ENCODE measurements around the gene POMP.
"Not testable (repeated sequence)": the region's sequence is repeated elsewhere in the genome, so short reads cannot be mapped to it uniquely, and the experiment has no call there.

POMP gene

GRCh38 chr13:28636677-28637317 is 22.1 kb upstream of the POMP start:
- H3K27ac ChIP-seq, result no peak overlapping the region
- peak; percentile 55 for DNase-seq (ENCODE audit: low read depth, low spot score)

- no peak overlapping the region for H3K27ac ChIP-seq
- DNase-seq (ENCODE audit: low read depth, low spot score), result no peak
Observed at GRCh38 chr13:28637714-28638355, 21.1 kb upstream of the POMP start.

DNA sequence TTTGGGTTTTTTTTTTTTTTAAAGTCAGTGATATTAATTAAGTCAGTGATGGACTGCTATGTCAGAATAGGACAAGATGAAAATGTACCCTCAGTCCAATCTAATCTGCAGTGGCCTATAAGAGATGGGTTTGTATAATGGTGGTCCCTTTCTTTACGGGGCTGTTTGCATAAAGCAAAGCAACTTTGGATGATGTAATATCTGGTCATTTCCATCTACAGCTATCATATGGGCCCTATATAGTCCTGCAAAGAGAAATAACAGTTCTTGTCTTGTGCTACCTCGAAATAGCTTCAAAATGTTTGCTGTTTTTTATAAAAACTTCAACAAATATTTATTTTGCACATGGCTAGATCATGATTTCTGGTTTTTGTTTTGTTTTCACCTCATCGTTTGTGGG is 20.2 kb upstream of the POMP start:
- DNase-seq (ENCODE audit: low read depth, low spot score), result no peak
- H3K27ac ChIP-seq, result no peak overlapping the region

GRCh38 chr13:28640861-28641599 is 17.9 kb upstream of the POMP start:
- no peak for DNase-seq (ENCODE audit: low read depth, low spot score)
- H3K27ac ChIP-seq, result no peak overlapping the region

DNA sequence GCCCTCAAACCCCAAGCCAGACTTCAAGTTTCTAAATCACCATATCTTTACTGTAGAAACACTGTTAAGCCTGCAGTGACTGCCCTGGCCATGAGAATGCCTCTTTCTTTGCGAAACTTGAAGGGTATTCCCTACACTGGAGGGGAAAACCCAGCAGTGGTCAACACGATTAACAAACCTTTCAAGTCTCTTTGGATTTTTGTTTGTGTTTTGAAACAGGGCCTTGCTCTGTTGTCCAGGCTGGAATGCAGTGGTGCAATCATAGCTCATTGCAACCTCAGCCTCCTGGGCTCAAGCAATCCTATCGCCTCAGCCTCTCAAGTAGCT is 17.4 kb upstream of the POMP start:
- H3K27ac ChIP-seq, result no peak overlapping the region
- DNase-seq (ENCODE audit: low read depth, low spot score), result no peak

DNA sequence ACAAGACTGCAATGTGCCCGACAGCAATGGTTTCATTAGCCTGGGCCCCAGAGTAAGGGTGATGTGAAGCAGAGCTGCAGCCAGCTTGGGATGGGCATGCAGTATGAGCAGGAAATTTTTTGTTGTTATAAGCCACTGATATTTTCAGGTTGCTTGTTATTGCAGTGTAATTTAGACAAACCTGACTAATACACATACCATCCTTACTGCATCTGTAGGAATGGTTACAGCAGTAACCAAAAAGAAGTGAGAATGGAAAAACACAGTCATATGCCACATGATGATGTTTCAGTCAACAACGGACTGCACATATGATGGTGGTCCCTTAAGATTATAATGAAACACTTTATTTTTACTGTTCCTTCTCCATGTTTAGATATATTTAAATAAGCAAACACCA is 8.6 kb upstream of the POMP start:
- DNase-seq (ENCODE audit: low read depth, low spot score), result no peak

GRCh38 chr13:28651810-28652401 is 7.0 kb upstream of the POMP start:
- DNase-seq (ENCODE audit: low read depth, low spot score), result no peak
- no peak overlapping the region for H3K27ac ChIP-seq

More for the DNA sequence above, 8.6 kb upstream of the POMP start:
- H3K27ac ChIP-seq, result no peak overlapping the region

- no peak overlapping the region for H3K27ac ChIP-seq
- no peak for DNase-seq (ENCODE audit: low read depth, low spot score)
Observed at GRCh38 chr13:28653111-28653510, 5.8 kb upstream of the POMP start.

- no peak overlapping the region for H3K27ac ChIP-seq
- DNase-seq (ENCODE audit: low read depth, low spot score), result no peak
Observed at GRCh38 chr13:28654276-28654675, 4.7 kb upstream of the POMP start.

DNA sequence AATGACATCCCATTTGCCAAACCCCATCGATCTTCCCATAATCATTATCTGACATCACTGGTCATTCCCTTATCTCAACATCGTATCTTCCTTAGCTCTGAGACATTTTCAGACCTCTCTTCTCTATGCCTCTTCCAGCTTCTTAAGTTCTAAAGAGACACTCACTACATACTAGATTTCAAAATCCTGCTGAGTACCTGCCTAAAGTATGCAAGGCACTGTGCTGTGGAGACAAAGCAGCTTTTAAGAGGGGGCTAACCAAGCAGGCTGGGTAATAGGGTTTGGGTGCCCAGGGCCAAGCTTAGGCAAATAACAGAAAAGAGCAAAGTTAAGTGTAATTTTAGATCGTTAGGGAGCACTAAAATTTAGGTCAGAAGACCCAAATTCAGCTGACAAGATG is 3.4 kb upstream of the POMP start:
- no peak overlapping the region for H3K27ac ChIP-seq
- no peak for DNase-seq (ENCODE audit: low read depth, low spot score)

- no peak for DNase-seq (ENCODE audit: low read depth, low spot score)
- peak overlapping the region; percentile 74 for H3K27ac ChIP-seq
Observed at GRCh38 chr13:28657784-28658538, 969 bp upstream of the POMP start.

- DNase-seq (ENCODE audit: low read depth, low spot score), result no peak
- peak overlapping the region; percentile 74 for H3K27ac ChIP-seq
Observed at GRCh38 chr13:28658539-28658795, 463 bp upstream of the POMP start.

DNA sequence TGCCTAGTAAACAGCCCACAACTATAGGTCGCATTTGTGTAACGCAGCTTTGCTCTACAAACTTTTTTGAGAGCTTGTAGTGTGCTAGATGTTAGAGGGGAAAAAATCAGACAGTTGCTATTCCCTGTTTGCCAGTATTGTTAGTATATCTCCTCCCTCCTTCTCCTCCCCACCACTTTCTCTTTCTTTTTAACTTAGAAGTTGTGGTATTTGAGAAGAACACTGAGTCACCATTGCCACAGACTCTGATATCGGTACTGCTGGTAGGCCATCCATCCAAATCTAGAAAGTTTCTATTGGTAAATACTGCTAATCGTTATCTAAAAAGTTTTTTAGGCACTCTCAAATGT is 666 bp downstream of the POMP start:
- no peak for DNase-seq (ENCODE audit: low read depth, low spot score)
- peak overlapping the region; percentile 74 for H3K27ac ChIP-seq

GRCh38 chr13:28666897-28667488 is 8.1 kb downstream of the POMP start:
- DNase-seq (ENCODE audit: low read depth, low spot score), result no peak
- no peak overlapping the region for H3K27ac ChIP-seq

DNA sequence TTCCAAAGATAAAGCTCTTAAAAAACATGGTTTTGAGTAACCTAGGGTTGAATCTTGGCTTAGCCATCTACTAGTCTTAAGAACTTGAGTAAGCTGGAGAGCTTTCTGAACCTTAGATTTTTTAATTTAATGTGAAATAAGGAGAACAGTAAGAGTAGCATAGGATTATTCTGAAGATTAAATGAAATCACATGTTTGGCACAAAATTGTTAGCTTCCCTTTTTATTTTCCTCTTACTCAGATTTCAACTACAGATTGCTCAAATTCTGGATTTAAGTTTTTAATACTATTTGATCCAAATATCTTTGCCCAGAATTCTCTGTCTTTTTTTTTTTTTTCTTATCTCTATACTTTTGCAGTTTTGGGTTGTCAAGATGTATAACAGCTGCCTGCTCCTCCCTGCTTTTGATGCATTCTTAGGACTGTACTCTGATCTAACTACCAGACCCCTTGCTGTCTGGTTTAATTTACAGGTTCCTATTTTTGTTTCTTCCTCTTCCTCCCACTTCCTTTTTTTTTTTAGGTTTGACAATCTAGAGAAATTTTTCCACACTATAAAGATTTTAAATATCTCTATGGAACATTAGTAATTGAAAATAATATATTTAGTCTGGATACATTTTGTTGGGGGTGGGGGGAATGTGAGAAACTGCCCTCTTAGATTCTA is 12.3 kb downstream of the POMP start:
- no peak overlapping the region for H3K27ac ChIP-seq
- DNase-seq (ENCODE audit: low read depth, low spot score), result no peak

DNA sequence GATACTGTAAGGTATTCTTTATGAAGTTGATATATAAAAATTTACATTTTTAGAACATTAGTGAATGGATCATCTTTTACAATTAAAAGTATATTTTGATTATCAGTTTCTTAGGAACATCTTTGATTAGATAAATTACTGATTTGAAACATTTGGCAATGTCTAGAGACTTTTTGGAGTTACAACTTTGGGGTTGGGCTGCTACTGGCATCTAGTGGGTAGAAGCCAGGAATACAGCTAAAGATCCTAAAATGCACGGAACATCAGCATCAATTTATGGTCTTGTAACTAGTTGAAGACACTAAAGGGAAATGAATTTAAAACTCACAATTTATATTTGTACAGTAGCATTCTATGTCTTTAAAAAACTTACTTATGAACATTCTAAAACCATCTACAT is 19.9 kb downstream of the POMP start:
- no peak for DNase-seq (ENCODE audit: low read depth, low spot score)

DNA sequence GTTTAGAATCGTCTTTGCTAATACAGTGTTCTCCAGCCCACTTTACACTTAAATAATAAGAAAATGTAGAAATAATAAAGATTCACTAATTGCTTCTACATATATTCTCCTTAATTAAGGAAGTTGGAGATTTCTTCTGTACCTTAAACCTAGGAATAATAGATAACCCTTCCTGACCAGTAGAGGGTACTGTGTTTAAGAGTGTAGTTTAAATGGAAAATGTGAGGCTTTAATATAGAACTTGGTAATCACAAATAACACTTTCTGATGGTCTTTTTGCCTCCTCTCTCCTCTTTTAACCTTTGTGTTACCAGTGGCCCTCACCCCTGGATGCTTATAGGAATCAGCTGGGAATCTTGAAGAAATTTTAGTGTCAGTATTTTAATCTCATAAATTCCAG is 20.7 kb downstream of the POMP start:
- DNase-seq (ENCODE audit: low read depth, low spot score), result no peak
- no peak overlapping the region for H3K27ac ChIP-seq

More for the DNA sequence above, 19.9 kb downstream of the POMP start:
- H3K27ac ChIP-seq, result no peak overlapping the region

- no peak for DNase-seq (ENCODE audit: low read depth, low spot score)
- no peak overlapping the region for H3K27ac ChIP-seq
Observed at GRCh38 chr13:28680541-28680940, 21.6 kb downstream of the POMP start.

DNA sequence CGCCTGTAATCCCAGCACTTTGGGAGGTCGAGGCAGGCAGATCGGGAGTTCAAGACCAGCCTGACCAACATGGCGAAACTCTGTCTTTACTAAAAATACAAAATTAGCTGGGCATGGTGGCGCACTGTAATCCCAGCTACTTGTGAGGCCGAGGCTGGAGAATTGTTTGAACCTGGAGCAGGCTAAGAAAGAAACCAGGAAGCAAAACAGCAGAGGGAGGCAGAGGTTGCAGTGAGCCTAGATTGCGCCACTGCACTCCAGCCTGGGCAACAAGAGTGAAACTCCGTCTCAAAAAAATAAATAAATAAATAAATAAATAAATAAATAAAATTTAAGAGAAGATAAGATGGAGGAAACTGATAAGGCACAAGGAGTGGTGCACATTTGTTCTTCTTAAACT is 24.2 kb downstream of the POMP start:
- H3K27ac ChIP-seq; DNase-seq (ENCODE audit: low read depth, low spot score): not testable (repeated sequence)

GRCh38 chr13:28684257-28684656 is 25.3 kb downstream of the POMP start:
- H3K27ac ChIP-seq, result no peak overlapping the region
- DNase-seq (ENCODE audit: low read depth, low spot score), result no peak

Data from epithelial cell of prostate (primary cell).